ENCODE data around the gene TFAP2C. TPM values are rescaled to one million over a fixed set of nuclear protein-coding genes. Genes with fewer than 3 reads are reported as not detected.
"Not testable (repeated sequence)": the region's sequence is repeated elsewhere in the genome, so short reads cannot be mapped to it uniquely, and the experiment has no call there.

Gene TFAP2C
- total RNA-seq, 1 experiment from 2014 or later, result 23.7 TPM

DNA sequence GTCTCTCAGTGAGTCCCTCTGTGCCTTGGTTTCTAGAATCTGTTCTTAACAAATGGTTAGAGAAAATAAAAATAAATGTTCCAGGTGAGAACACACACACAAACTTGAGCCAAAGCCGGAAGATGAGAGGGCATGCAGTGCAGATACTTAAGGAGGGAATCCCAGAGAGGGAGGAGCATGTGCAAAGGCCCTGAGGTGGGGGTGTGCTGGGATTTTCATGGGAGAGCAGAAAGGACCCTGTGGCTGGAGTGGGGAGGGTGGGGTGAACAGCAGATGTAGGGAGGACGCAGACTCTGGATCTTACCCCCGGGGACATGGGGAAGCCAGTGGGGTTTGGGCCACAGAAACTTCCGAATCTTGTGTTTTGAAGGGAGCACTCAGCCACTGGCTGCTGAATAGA, 17.5 kb downstream of the TFAP2C start (continued):
- TF ChIP-seq OVOL2 (CRISPR knock-in tag; IDR thresholded peaks at IDR 0.05; ENCODE audit: borderline replicate concordance) (no peak), GTF2I (CRISPR knock-in tag; conservative IDR thresholded peaks at IDR 0.05) (no peak)
- TF ChIP-seq, protein P1, sequence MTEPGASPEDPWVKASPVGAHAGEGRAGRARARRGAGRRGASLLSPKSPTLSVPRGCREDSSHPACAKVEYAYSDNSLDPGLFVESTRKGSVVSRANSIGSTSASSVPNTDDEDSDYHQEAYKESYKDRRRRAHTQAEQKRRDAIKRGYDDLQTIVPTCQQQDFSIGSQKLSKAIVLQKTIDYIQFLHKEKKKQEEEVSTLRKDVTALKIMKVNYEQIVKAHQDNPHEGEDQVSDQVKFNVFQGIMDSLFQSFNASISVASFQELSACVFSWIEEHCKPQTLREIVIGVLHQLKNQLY (CRISPR knock-in tag; IDR thresholded peaks at IDR 0.05), result no peak

GRCh38 chr20:56653211-56653610, 24.1 kb downstream of the TFAP2C start:
- CTCF ChIA-PET, result no interaction called here
- H3K4me3 Mint-ChIP-seq, result no peak overlapping the region

DNA sequence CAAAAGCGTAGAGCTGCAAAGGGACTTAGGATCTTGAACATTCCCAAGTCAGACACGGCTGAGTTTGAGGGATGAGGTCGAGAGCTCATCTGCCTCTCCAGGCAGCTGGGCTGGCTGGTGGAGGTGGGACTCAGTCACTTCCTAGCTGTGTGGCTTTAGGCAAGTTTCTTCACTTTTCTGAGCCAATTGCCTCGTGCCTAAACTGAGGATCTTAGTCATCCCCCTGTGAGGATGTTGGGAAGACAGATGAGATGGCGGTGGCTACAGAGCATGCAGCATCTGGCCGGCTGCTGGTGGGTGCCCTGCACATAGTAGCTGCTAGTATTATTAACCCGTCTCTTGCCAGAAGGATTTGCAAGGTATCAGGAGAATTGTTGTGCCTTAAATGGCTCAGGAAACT, 27.5 kb downstream of the TFAP2C start:
- no peaks in the 10 kb centered on the region for H3K4me1 Mint-ChIP-seq
- DNase-seq (ENCODE audit: low spot score), result no peak
- H3K9me3 Mint-ChIP-seq, result peaks cover 3% of the 10 kb centered on the region; the same call in 1 of the 2 replicates
- no peak for ATAC-seq
- ChIA-PET POLR2A (no interaction called here), CTCF (interaction anchor here (0.8 to 0.9 kb wide), 2 partner anchors 187 to 318 kb away, joined by 3 to 4 read pairs; no protein-coding TSS in a partner anchor)
- H3K27ac Mint-ChIP-seq, result no peak overlapping the region
- no peaks in the 10 kb centered on the region for H3K27me3 Mint-ChIP-seq (ENCODE audit: low read depth)
- no peak overlapping the region for H3K4me3 Mint-ChIP-seq
- no peak for TF ChIP-seq ZNF416 (CRISPR knock-in tag; IDR thresholded peaks at IDR 0.05)
- TF ChIP-seq ZNF425 (CRISPR knock-in tag; conservative IDR thresholded peaks at IDR 0.05), result no peak
- no peak for TF ChIP-seq ZNF317 (CRISPR knock-in tag; IDR thresholded peaks at IDR 0.05; ENCODE audit: borderline replicate concordance, low read depth)
- TF ChIP-seq, protein P2, sequence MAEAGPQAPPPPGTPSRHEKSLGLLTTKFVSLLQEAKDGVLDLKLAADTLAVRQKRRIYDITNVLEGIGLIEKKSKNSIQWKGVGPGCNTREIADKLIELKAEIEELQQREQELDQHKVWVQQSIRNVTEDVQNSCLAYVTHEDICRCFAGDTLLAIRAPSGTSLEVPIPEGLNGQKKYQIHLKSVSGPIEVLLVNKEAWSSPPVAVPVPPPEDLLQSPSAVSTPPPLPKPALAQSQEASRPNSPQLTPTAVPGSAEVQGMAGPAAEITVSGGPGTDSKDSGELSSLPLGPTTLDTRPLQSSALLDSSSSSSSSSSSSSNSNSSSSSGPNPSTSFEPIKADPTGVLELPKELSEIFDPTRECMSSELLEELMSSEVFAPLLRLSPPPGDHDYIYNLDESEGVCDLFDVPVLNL (CRISPR knock-in tag; IDR thresholded peaks at IDR 0.05; ENCODE audit: borderline replicate concordance, low read depth), result no peak
- TF ChIP-seq JUN (CRISPR knock-in tag; IDR thresholded peaks at IDR 0.05), result no peak
- no peak for TF ChIP-seq SMAD3 (CRISPR knock-in tag; IDR thresholded peaks at IDR 0.05; ENCODE audit: borderline replicate concordance)
- no peak for TF ChIP-seq ZNF232 (CRISPR knock-in tag; IDR thresholded peaks at IDR 0.05)
- TF ChIP-seq CREM (CRISPR knock-in tag; IDR thresholded peaks at IDR 0.05), result no peak
- TF ChIP-seq TCF7 (CRISPR knock-in tag; IDR thresholded peaks at IDR 0.05; ENCODE audit: low read depth), result no peak
- no peak for TF ChIP-seq ESRRA (CRISPR knock-in tag; IDR thresholded peaks at IDR 0.05; ENCODE audit: borderline replicate concordance)
- TF ChIP-seq SMAD4 (CRISPR knock-in tag; IDR thresholded peaks at IDR 0.05), result no peak
- no peak for TF ChIP-seq FOXJ3 (CRISPR knock-in tag; IDR thresholded peaks at IDR 0.05; ENCODE audit: borderline replicate concordance)
- no peaks in the 10 kb centered on the region for H3K36me3 Mint-ChIP-seq

More at GRCh38 chr20:56653211-56653610, 24.1 kb downstream of the TFAP2C start:
- H3K9me3 Mint-ChIP-seq, result peaks cover 3% of the 10 kb centered on the region; the same call in 1 of the 2 replicates
- TF ChIP-seq ZNF416 (CRISPR knock-in tag; IDR thresholded peaks at IDR 0.05), result no peak
- no peak for TF ChIP-seq CREM (CRISPR knock-in tag; IDR thresholded peaks at IDR 0.05)
- H3K27ac Mint-ChIP-seq, result no peak overlapping the region
- no peak for ATAC-seq
- no peaks in the 10 kb centered on the region for H3K36me3 Mint-ChIP-seq
- DNase-seq (ENCODE audit: low spot score), result no peak
- no peaks in the 10 kb centered on the region for H3K4me1 Mint-ChIP-seq
- POLR2A ChIA-PET, result no interaction called here
- H3K27me3 Mint-ChIP-seq (ENCODE audit: low read depth), result no peaks in the 10 kb centered on the region

DNA sequence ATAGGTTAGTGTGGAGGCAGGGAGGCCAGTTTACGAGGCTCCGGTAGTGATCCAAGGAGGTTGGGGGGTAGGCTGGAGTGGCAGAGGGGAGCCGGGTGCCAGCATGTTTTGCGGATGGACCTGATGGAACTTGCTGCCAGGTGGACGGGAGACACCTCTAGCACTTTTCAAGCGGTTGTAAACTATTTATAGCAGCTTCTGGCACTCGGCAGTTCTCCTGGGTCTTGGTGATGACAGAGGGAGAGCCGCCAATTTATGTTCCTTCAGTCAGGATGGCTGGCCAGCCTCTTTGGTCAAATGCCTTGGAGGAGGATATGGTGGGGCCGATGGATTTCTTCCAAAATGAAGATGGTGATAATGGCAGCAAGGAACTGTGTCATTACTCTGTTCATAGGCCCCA, 28.8 kb downstream of the TFAP2C start:
- H3K9me3 Mint-ChIP-seq, result peaks cover 3% of the 10 kb centered on the region; the same call in 1 of the 2 replicates
- H3K27ac Mint-ChIP-seq, result no peak overlapping the region
- TF ChIP-seq, protein P1 (CRISPR knock-in tag; IDR thresholded peaks at IDR 0.05), result no peak
- TF ChIP-seq SOX15 (CRISPR knock-in tag; IDR thresholded peaks at IDR 0.05) (no peak), ZNF396 (CRISPR knock-in tag; IDR thresholded peaks at IDR 0.05; ENCODE audit: borderline replicate concordance) (no peak), JUN (CRISPR knock-in tag; IDR thresholded peaks at IDR 0.05) (no peak), MAX (CRISPR knock-in tag; IDR thresholded peaks at IDR 0.05) (no peak), ZNF121 (CRISPR knock-in tag; IDR thresholded peaks at IDR 0.05) (no peak)
- TF ChIP-seq, protein P3, sequence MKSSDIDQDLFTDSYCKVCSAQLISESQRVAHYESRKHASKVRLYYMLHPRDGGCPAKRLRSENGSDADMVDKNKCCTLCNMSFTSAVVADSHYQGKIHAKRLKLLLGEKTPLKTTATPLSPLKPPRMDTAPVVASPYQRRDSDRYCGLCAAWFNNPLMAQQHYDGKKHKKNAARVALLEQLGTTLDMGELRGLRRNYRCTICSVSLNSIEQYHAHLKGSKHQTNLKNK (CRISPR knock-in tag; IDR thresholded peaks at IDR 0.05), result no peak
- no peaks in the 10 kb centered on the region for H3K4me1 Mint-ChIP-seq
- no peak for ATAC-seq
- ChIA-PET CTCF (no interaction called here), POLR2A (no interaction called here)
- no peaks in the 10 kb centered on the region for H3K27me3 Mint-ChIP-seq (ENCODE audit: low read depth)
- H3K4me3 Mint-ChIP-seq, result no peak overlapping the region
- no peaks in the 10 kb centered on the region for H3K36me3 Mint-ChIP-seq
- no peak for DNase-seq (ENCODE audit: low spot score)

GRCh38 chr20:56658341-56658947, 29.3 kb downstream of the TFAP2C start:
- H3K27me3 Mint-ChIP-seq (ENCODE audit: low read depth); CTCF ChIA-PET; H3K4me3 Mint-ChIP-seq; H3K36me3 Mint-ChIP-seq; H3K9me3 Mint-ChIP-seq; H3K27ac Mint-ChIP-seq; POLR2A ChIA-PET; ATAC-seq; H3K4me1 Mint-ChIP-seq; DNase-seq (ENCODE audit: low spot score): not testable (repeated sequence)
